Glomerular visceral epithelial cell (primary cell): ENCODE results near the gene RAB9B.
A peak's percentile ranks its signal among the peaks of the same experiment; 100 is the strongest.
"Not testable (repeated sequence)": the region's sequence is repeated elsewhere in the genome, so short reads cannot be mapped to it uniquely, and the experiment has no call there.

Source experiments
- DNase-seq: peaks from one replicate; pipeline ENCODE4 v3.0.0-alpha.2; 2016; ENCODE audit errors: extremely low spot score

The RAB9B gene, protein sequence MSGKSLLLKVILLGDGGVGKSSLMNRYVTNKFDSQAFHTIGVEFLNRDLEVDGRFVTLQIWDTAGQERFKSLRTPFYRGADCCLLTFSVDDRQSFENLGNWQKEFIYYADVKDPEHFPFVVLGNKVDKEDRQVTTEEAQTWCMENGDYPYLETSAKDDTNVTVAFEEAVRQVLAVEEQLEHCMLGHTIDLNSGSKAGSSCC

DNA sequence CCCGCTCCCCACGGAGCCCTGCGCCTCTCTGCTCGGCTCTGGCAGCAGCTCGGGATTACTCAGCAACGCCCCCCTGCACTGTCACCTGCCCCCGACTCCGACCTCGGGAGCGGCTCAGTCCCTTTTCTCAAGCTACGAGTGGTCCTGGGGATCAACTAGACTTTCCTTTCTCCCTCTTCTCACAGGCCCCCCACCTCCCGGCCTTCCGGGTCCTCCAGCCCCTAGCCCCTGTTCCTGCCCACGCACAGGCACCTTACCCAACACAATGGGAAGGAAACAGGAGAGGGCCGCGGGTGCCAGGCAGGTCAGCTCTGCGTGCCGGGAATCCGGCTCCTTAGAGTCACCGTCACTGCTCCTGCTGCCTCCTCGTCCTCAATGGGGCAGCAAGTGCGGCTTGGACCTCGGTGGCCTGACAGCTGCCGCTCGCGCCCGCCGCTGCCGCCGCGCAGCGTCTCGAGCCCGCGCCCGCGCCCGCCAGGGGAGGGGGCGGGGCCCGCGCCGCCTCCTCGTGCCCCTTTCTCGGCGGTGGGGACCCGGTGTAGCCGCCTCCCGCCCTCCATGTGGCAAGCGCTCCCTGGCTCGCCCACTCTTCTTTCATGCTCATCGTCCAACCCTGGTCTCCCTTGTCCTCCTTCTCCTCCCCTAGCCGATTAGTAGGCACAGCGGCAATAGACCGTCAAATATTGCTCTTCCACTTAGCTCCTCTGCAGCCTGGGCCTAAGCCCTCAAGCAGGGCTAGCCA is at the start of gene RAB9B:
TSS of gene RAB9B (minus strand) at position 455 of the 742 bp plus-strand sequence. CDS start 6,473 bp downstream, outside the sequence.
- peak; percentile 68 for DNase-seq

DNA sequence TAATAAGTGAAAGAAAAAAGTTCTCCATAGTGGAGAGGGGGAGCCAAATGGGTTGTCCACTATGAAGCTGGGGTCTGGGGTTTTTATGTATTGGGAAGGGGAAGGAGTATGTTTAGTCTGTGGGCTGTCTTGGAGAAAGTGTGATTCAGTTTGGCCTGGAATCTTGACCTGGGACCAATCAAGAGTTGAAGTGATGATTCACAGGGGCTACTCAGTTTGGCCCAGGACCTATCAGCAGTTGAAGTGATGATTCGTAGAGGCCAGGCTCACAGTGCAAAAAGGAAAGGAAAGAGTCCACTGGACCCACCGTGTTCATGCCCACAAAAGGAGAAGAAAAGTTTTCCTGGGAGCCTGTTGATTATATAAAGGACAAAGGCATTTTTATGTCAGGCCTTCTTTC is 47.3 kb upstream of the RAB9B start:
- DNase-seq = peak; percentile 48

DNA sequence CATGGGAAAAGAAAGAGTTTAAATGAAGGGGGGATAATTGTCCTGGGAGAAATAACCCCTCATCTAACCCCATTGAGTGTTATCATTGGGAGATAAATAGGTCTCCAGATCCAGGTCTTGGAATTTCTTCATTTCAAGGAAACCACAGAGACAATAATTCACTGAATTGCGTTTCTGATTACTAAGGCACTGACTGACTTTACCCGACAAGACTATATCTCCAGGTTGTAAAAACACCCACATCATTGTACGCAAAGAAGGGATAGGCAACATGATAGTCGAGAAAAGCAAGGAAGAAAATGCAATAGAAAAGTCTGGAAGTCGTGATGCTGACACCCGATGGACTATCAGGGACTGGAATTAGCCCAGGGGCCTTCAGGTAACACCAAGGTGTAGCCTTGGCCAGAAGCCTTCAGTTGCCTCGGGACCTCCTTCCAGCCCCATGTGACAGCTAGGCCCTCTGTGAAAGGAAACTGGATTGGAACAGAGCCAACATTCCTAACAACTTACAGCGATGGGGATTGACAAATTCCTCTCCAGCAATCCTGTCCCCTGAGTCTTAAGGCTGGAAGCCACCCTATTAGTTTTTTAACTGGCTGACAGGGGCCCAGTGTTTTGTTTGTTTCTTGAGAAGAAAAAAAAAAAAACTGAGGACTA is 46.5 kb upstream of the RAB9B start:
- peak; percentile 83 for DNase-seq

DNA sequence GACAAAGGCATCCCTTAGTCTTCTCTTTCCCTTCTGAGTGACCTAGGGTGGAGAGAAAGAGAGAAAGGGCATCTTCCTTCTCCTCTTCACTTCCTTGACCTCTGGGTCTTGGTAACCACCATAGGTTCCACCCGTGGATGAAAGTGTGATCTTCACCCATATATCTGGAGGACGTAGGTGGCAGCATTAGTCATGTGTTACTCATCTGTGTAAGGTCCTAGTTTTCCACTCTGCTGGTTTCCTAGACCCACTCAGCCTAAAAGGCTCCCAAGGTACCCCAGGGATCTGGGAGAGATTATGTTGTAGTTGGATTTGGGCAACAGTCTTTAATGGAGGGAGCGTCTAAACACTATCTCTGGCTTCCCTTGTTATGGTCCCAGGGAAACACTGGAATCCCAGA is 45.5 kb upstream of the RAB9B start:
- DNase-seq = peak; percentile 47

DNA sequence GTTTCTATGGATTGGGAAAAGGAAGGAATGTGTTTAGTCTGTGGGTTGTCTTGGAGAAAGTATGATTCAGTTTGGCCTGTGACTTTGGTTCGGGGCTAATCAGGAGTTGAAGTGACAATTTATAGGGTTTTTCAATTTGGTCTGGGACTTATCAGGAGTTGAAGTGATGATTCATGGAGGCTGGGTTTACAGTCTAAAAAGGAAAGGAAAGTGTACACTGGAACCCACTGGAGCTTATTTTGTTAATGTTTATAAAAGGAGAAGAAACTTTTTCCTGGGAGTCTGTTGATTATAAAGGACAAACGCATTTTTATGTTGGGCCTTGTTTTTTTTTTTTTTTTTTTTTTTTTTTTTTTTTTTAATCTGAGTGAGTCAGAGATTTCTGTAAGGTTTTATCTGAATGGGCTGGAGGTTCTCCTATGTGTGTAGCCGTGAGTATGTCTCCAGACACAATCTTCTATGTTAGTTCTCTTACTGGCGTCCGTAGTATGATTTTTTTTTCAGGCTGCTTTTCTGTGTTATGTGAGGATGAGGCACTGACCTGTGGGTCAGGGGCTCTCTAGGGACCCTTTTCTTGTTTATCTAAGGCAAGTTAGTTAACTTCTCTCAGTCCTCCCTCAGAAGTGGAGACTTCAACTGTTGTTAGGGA is 33.0 kb upstream of the RAB9B start:
- DNase-seq = peak; percentile 13

DNA sequence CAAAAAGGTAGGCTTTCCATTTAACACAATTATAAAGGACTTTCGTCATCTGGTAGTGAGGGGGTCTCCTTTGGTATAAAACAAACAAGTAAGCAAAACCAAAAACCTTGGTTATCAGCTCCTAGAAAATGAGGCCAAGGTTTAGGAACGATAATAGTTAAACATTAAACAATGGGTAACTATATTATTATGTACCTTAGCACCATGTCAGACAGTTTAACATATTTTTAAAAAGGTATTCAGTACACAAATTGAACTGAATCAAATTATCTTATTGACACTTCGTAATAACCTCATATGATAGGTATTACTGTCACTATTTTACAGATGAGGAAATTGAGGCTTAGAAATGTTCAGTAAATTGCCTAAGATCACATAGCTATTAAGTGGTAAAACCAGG is 32.1 kb upstream of the RAB9B start:
- DNase-seq = no peak

DNA sequence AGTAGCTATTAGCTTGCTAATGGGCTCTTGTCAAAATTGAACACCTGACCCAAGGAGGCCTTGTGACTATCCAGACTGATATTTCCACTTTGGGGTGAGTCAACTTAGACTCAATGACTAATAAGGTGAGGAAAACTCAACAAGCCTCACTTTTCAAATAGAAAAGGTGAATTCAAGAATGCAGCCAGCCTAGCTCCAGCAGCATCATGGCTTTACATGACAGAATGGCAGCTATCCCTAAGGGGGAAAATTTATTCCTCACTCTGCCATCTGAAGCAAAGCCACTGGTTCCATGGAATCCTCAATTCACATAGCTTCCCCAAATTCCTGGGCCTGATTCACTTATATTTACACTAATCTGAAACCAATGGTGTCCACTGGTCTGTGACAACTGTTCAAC is 29.1 kb upstream of the RAB9B start:
- peak; percentile 1 for DNase-seq

DNA sequence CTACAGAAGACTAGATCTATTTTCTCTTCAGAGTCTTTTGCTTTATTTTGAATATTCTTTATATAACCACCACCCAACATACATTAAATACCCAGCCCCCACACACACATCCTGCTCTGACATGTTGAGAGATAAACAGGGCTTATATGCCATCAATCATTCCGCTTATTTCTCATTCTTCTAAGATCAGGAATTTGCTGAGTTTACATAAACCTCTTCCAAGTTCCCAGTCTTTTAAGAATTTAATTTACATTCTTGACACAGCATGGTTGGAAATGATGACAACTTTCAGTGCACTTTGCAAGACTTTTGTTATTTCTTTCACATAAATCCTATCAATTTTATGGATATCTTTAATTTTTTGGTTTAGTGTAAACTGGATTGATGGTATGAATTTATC is 17.5 kb upstream of the RAB9B start:
- DNase-seq = no peak

DNA sequence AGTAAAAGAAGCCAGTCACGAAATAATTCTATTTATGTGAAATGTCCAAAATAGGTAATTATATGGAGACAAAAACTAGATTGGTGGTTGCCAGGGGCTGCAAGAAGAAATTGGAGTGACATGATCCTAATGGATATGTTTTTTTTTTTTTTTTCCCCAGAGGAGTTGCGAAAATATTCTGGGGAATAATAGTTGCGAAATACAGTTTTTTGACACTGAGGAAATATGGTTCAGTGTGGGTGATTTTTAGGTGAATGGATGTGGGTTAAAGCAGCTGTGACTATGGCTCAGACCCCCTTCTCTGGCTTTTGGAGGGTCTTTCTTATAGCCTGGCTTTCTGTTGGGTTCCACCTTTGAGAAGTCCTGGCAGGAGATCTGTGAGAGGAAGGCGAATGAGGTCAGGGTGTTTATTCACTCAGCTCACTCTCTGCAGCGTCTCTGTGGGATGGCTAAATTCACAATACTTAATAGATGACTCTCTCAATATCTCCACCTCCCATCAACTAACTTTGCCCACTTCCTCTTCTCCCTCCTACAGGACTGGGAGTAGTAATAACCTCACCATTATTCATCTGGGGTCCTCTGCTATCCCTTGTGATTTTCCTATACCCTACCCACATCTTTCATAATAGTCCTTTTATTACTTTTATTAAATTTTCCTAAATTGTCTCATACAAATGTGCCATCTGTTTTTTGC is 15.3 kb upstream of the RAB9B start:
- peak; percentile 30 for DNase-seq

DNA sequence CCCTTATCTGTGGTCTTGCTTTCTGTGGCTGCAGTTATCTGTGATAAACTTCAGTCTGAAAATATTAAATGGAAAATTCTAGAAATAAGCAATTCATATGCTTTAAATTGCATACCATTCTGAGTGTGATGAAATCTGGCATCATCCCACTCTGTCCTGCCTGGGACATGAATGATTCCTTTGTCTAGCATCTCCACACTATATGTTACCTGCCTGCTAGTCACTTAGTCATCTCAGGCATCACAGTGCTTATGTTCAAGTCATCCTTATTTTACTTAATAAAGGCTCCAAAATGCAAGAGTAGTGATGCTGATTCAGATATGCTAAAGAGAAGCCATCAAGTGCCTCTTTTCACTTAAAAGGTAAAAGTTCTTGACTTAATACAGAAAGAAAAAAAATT is 14.3 kb upstream of the RAB9B start:
- no peak for DNase-seq

DNA sequence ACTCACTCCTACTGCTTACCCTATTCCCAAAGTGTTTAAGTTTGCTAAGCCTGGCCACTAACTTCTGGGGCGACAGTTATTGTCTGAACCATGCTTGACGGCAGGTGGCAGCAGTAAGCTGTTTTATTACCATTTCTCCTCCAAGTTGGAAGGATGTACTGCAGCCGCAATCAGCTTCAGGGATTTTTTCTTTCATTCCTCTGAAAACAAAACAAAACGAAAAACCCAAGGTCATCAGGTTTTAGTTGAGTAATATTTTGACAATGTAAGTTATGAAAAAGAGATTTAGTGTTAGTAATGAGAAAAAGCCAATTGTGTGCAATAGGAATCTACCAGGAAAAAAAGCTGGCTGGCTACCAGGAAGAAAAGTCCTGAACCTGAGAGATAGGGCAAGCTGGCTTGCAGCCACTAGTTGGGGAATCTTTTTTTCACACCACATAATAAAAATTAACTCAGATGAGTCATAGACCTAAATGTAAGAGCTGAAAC is 13.2 kb upstream of the RAB9B start:
- peak; percentile 88 for DNase-seq

DNA sequence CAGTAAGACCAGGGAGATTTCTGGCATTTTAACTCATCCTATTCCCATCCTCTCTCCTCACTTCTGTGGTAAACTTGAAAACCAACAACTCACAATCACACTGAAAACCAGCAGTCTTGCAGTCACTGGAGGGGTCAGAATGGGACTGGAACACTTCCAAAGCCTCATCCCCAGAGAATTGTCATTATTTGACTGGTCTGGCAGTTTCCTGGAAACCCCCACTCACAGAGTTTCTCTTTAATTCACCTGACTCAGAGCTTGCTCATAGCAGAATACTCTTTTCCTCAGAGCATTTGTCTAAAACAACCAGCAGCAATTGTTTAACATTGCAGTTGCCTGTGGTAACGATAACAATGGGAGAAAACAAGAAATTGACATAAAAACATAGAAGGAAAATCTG is 7.3 kb upstream of the RAB9B start:
- DNase-seq = peak; percentile 9

DNA sequence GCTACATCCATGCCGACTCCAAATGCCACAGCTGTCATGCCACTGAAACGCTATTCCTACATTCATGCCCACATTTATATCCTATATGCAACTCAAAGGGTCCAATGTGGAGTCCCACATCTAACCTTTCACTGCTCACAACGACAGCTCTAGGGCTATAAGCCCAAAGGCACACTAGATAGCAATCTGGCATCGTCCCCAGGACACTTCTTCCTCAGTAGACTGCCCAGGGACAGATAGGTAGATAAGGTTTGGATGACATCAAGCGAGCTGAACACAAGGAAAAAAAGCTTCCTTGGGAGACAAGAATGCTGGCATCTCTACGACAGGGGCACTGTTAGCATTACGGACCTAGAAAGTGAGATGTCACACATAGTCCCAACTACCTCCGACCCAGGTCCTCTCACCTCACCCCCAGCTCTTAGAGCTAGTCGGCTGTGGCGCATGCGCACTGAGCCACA is 685 bp downstream of the RAB9B start:
- DNase-seq = no peak

DNA sequence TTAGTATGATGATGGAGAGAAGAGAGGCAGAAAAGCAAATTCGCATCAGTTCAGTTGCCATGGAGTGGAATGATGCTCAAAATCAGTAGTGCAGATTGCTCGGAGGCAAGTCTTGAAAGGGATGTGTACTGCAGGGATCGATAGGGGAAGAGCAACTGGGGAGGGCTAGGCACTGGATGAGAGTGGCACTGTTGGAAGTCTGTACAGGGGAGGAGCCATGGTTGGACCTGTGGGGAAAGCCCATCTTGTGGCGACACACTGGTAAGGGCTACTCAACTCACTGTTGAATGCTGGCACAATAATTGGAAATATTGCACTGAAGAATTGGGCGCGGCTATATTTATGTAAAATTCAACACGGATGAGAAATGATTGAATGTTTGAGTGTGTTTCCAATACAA is 1.2 kb downstream of the RAB9B start:
- no peak for DNase-seq

DNA sequence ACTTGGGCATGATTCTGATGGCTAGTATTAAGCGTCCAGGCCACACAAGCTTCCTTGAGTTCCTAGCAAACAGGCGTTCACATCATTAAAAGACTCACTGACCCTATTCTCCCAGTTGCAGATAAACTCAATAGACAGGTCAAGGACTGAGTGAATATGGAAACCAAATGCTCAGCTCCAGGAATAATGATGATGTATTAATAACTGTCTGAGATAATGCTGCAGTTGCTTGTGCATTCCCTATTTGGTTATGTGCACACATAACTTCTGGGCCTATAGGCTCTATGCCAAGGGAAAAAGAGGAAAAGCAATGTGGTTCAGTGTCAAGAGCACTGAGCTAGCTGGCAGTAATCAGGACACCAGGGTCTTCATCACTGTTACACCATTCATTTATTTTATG is 3.5 kb downstream of the RAB9B start:
- no peak for DNase-seq

DNA sequence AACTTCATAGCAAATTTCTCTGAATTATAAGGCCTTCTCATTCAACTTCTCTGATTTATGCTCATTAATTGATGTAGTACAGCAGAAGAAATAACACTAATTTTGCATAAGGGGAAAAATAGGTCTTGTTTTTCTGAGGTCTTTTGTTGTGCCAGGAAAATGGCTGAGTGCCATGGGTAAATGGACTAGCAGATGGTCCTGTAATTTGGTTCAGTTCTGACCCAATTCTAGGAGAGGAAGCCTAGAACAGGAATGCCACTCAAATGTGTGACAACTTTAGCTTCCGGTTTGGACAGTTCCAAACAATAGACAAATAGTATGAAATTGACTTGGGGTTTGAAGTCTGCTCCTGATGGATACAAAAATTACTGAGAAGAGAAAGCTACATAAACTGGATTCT is 6.2 kb downstream of the RAB9B start:
- DNase-seq = no peak

DNA sequence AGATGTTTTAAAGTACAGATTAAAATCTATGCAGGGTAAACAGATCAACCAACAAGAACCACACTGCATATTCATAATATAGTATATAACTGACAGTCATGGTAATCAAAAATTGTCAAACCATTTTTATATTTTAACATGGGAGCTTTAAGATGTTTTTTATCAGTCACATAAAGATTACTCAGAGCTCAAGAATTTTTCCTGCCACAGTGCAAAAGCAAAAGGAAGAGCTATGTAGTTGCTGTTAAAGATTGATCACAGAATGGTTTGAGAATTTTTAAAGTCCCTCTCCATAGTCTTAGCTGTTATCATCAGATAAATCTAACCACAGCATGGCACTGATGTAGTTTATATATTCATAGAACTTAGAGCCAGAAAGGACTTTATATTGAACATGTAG is 8.5 kb downstream of the RAB9B start:
- DNase-seq = peak; percentile 3

DNA sequence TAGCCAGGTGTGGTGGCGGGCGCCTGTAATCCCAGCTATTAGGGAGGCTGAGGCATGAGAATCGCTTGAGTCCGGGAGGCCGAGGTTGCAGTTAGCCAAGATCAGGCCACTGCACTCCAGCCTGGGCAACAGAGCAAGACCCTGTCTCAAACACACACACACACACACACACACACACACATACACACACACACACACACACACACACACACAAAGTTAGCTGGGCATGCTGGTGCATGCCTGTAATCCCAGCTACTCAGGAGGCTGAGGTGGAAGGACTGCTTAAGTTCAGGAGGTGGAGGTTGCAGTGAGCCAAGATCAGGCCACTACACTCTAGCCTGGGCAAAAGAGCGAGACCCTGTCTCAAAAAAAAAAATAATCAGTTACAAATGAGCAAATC is 11.3 kb downstream of the RAB9B start:
- DNase-seq = not testable (repeated sequence)

DNA sequence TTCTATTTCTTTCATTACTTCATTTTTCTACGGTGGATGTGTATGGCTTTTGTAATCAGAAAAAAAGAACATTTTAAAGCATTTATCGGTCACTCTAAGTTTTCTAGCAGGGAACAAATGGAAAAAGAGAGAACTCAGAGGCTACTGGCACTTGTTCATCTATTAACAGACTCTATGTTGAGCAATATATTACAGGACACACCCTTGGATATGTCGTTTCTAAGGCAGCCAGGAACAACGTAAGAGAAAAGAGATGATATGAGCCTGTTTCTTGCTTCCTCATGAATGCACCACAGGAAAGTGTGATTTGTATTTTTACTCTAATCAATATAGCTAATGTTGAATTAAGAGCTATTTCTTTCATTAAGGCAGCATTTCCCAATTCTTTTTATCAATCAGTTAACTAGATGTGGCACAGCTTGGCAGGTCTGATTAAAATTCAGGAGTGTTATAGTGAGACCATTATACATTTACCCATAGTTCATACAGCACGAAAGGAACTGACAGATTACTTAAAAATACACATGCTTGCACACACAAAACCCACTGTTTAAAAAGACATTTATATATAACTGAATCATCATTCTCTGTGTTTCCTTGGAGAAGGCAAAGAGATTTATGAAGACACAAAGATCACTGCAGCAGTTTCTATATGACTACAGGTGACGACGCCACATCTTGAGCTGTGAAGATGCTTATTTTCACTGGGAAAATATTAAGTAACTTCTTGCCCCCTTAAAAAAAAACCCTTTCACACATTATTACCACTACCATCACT is 13.0 kb downstream of the RAB9B start:
- DNase-seq = no peak

DNA sequence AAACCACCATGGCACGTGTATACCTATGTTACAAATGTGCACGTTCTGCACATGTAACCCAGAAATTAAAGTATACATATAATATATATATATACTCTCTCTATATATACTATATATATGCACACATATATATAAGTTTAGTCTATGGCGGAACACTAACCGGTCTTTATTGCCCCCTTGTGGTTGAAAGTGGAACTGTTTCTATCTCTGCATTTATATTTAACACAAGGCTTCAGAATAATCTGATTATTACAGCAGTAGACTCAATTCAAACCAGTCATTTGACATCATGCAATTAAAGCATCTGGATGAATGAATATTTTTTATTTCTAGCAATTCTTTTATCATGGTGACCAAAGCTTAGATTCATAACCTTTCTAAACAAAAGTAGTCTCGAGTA is 14.6 kb downstream of the RAB9B start:
- peak; percentile 48 for DNase-seq

DNA sequence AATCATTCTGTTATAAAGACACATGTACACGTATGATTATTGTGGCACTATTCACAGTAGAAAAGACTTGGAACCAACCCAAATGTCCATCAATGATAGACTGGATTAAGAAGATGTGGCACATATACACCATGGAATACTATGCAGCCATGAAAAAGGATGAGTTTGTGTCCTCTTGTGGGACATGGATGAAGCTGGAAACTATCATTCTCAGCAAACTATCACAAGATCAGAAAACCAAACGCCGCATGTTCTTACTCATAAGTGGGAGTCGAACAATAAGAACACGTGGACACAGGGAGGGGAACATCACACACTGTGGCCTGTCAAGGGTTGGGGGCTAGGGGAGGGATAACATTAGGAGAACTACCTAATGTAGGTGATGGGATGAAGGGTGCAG is 15.0 kb downstream of the RAB9B start:
- not testable (repeated sequence) for DNase-seq
